H1 (cell line): ENCODE measurements around the gene CBLB. TPM values are rescaled to one million over a fixed set of nuclear protein-coding genes. Genes with fewer than 3 reads are reported as not detected.

Source experiments
- CTCF ChIA-PET: fragments of 300-600 bp; sonication (Branson Sonifier 250); formaldehyde crosslinking; loops from one replicate; lab custom pipeline; 2021; ENCODE audit not compliant: partially characterized antibody; lab: Charles Lee
- POLR2A ChIA-PET: fragments of 300-600 bp; sonication (Branson Sonifier 250); formaldehyde crosslinking; loops from one replicate; lab custom pipeline; 2021; ENCODE audit warnings: inconsistent platforms; ENCODE audit not compliant: partially characterized antibody; lab: Charles Lee
- DNase-seq, 2 experiments: peaks; one replicate each; pipeline versions ENCODE4 v3.0.0 to v3.0.0-alpha.2; 2010 to 2022; ENCODE audit warnings: low spot score in 2 of 2, low read depth in 1 of 2, mixed read lengths in 1 of 2
- FAIRE-seq: peaks from 2 replicates; lab custom pipeline; 2011; peaks lifted over from hg19 to GRCh38; lab: Jason Lieb, UNC
- H2AFZ ChIP-seq: 2 replicates; pipeline ENCODE4 v1.8.1; 2012; ENCODE audit warnings: low read length, inconsistent platforms
- H2AK5ac ChIP-seq: 2 replicates; pipeline ENCODE4 v1.6.1; 2013; ENCODE audit warnings: low read depth, low read length
- H2BK120ac ChIP-seq: replicated peaks from 2 replicates; pipeline ENCODE3; 2013; ENCODE audit warnings: low read depth, low read length, inconsistent platforms
- H2BK12ac ChIP-seq: 2 replicates; pipeline ENCODE4 v1.6.1; 2013; ENCODE audit warnings: low read depth, low read length
- H2BK15ac ChIP-seq: 2 replicates; pipeline ENCODE4 v1.6.1; 2013; ENCODE audit warnings: low read length
- H2BK20ac ChIP-seq: 2 replicates; pipeline ENCODE4 v1.6.1; 2013; ENCODE audit warnings: low read length
- H2BK5ac ChIP-seq: 2 replicates; pipeline ENCODE4 v1.6.1; 2013; ENCODE audit warnings: low read depth, low read length
- H3K14ac ChIP-seq: 2 replicates; pipeline ENCODE4 v1.6.1; 2013; ENCODE audit warnings: inconsistent platforms; ENCODE audit not compliant: insufficient read length
- H3K18ac ChIP-seq: 2 replicates; pipeline ENCODE4 v1.6.1; 2013; ENCODE audit warnings: low read length; ENCODE audit errors: extremely low read depth
- H3K23ac ChIP-seq: 2 replicates; pipeline ENCODE4 v1.6.1; 2013; ENCODE audit warnings: inconsistent platforms; ENCODE audit not compliant: insufficient read length
- H3K23me2 ChIP-seq: 2 replicates; pipeline ENCODE4 v1.6.1; 2013; ENCODE audit warnings: low read depth, low read length
- H3K27ac ChIP-seq: 2 replicates; pipeline ENCODE4 v1.6.1; 2011; ENCODE audit warnings: low read depth, low read length, inconsistent platforms
- H3K27me3 ChIP-seq, 4 experiments: replicated peaks in 1 of 4; 1 replicate in 1 of 4; 2 replicates in 3 of 4; pipeline versions ENCODE4 v1.6.1 to v1.8.1; 2011 to 2013; ENCODE audit warnings: low read length in 3 of 4, mild to moderate bottlenecking in 3 of 4, inconsistent platforms in 2 of 4, mixed read lengths in 2 of 4, moderate library complexity in 1 of 4; ENCODE audit not compliant: control insufficient read depth in 3 of 4, insufficient read depth in 3 of 4; ENCODE audit errors: extremely low read depth in 1 of 4
- H3K36me3 ChIP-seq, 4 experiments: 2 replicates each; pipeline versions ENCODE4 v1.6.1 to v1.8.1; 2011 to 2013; ENCODE audit warnings: mild to moderate bottlenecking in 4 of 4, low read length in 3 of 4, moderate library complexity in 2 of 4, control low read depth in 1 of 4, inconsistent platforms in 1 of 4; ENCODE audit not compliant: insufficient read depth in 4 of 4, control insufficient read depth in 2 of 4
- H3K4ac ChIP-seq: replicated peaks from 2 replicates; pipeline ENCODE3; 2013; ENCODE audit warnings: low read length, low read depth, mixed read lengths, inconsistent platforms; ENCODE audit not compliant: insufficient read length
- H3K4me1 ChIP-seq, 4 experiments: replicated peaks in 1 of 4; 1 replicate in 1 of 4; 2 replicates in 3 of 4; pipeline versions ENCODE4 v1.6.1 to v1.8.1; 2011 to 2013; ENCODE audit warnings: low read length in 3 of 4, inconsistent platforms in 2 of 4, mixed read lengths in 1 of 4; ENCODE audit not compliant: insufficient read depth in 4 of 4, control insufficient read depth in 3 of 4
- H3K4me2 ChIP-seq, 2 experiments: 2 replicates each; pipeline versions ENCODE4 v1.6.1 to v1.8.1; 2011 to 2013; ENCODE audit warnings: low read depth in 2 of 2, low read length in 2 of 2, control low read depth in 1 of 2, inconsistent platforms in 1 of 2, mild to moderate bottlenecking in 1 of 2; ENCODE audit not compliant: insufficient read depth in 1 of 2
- H3K4me3 ChIP-seq, 4 experiments: fragments of 200-600, 300-600 bp in 1 of 4; sonication (generic), shearing (Covaris generic), sonication (Bioruptor Twin) in 1 of 4; 2 replicates each; pipeline versions ENCODE4 v1.5.1 to v1.8.1; 2011 to 2016; ENCODE audit warnings: low read length in 4 of 4, low read depth in 3 of 4, control low read depth in 2 of 4, inconsistent platforms in 2 of 4, mild to moderate bottlenecking in 2 of 4, mixed read lengths in 1 of 4, moderate library complexity in 1 of 4; ENCODE audit not compliant: insufficient read depth in 2 of 4; ENCODE audit errors: extremely low read depth in 1 of 4
- H3K56ac ChIP-seq: replicated peaks from 2 replicates; pipeline ENCODE3; 2013; ENCODE audit warnings: low read depth, mild to moderate bottlenecking, mixed read lengths, low read length, inconsistent platforms; ENCODE audit not compliant: insufficient read length
- H3K79me1 ChIP-seq: 2 replicates; pipeline ENCODE4 v1.6.1; 2013; ENCODE audit warnings: low read depth, low read length, control low read depth
- H3K79me2 ChIP-seq, 2 experiments: 2 replicates each; pipeline versions ENCODE4 v1.6.1 to v1.8.1; 2012 to 2013; ENCODE audit warnings: low read length in 2 of 2, mild to moderate bottlenecking in 2 of 2, inconsistent platforms in 1 of 2; ENCODE audit not compliant: insufficient read depth in 2 of 2, control insufficient read depth in 1 of 2
- H3K9ac ChIP-seq, 4 experiments: replicated peaks in 1 of 4; 1 replicate in 1 of 4; 2 replicates in 3 of 4; pipeline versions ENCODE4 v1.6.1 to v1.8.1; 2011 to 2013; ENCODE audit warnings: low read depth in 3 of 4, low read length in 3 of 4, control low read depth in 2 of 4, mild to moderate bottlenecking in 2 of 4, moderate library complexity in 2 of 4, inconsistent platforms in 1 of 4; ENCODE audit errors: extremely low read depth in 1 of 4
- H3K9me3 ChIP-seq, 2 experiments: 2 replicates each; pipeline versions ENCODE4 v1.6.1 to v1.8.1; 2012 to 2013; ENCODE audit warnings: mild to moderate bottlenecking in 2 of 2, moderate library complexity in 2 of 2, control low read depth in 1 of 2, inconsistent platforms in 1 of 2, low read depth in 1 of 2, low read length in 1 of 2, mixed read lengths in 1 of 2; ENCODE audit not compliant: insufficient read depth in 2 of 2
- H4K20me1 ChIP-seq, 2 experiments: replicated peaks in 1 of 2; 2 replicates each; pipeline versions ENCODE3 to v1.8.1; 2011 to 2013; ENCODE audit warnings: inconsistent platforms in 2 of 2, low read length in 2 of 2, mild to moderate bottlenecking in 1 of 2; ENCODE audit not compliant: insufficient read depth in 2 of 2, control insufficient read depth in 1 of 2
- H4K5ac ChIP-seq: 2 replicates; pipeline ENCODE4 v1.6.1; 2013; ENCODE audit warnings: low read length, low read depth, mixed read lengths, inconsistent platforms; ENCODE audit not compliant: insufficient read length
- H4K8ac ChIP-seq: 2 replicates; pipeline ENCODE4 v1.8.0; 2013; ENCODE audit warnings: mild to moderate bottlenecking, moderate library complexity, low read length, inconsistent platforms; ENCODE audit not compliant: insufficient read depth; ENCODE audit errors: extremely low read depth
- H4K91ac ChIP-seq: replicated peaks from 2 replicates; pipeline ENCODE3; 2013; ENCODE audit warnings: low read length, mixed read lengths, inconsistent platforms; ENCODE audit not compliant: insufficient read length
- SIN3A ChIP-seq, 2 experiments: IDR thresholded peaks in 1 of 2; conservative IDR thresholded peaks in 1 of 2; 2 replicates each; pipeline ENCODE4 v1.6.1; 2011 to 2012; ENCODE audit warnings: low read length in 2 of 2, improper control_type of control experiment in 1 of 2, low read depth in 1 of 2, mild to moderate bottlenecking in 1 of 2
- WGBS, 2 experiments: shearing (Covaris generic) in 1 of 2; methylation state at CpG; one replicate each; pipeline versions ENCODE4 v1.1.6 to v1.1.7; 2013 to 2015; ENCODE audit warnings: low lambda C conversion rate in 2 of 2, mixed read lengths in 2 of 2, inconsistent platforms in 1 of 2, low coverage in 1 of 2, missing lambda C conversion rate in 1 of 2; ENCODE audit not compliant: insufficient replicate concordance in 2 of 2, insufficient coverage in 1 of 2, insufficient read length in 1 of 2; ENCODE audit errors: extremely low coverage in 1 of 2, missing lambda C conversion rate in 1 of 2; 5-methylcytosine and 5-hydroxymethylcytosine counted together
- polyA plus RNA-seq, 7 experiments: library from polyadenylated mRNA; depleted of rRNA in 3 of 7; stranded (reverse) in 5 of 7; unstranded in 2 of 7; fragments of >200 nt in 5 of 7; fragments of 200-250 nt in 2 of 7; gene quantifications; 1 replicate in 5 of 7; 2 replicates in 1 of 7; 4 replicates in 1 of 7; pipeline versions ENCODE4 v1.2.1 to v1.2.3, GENCODE V29; 2011 to 2013; ENCODE audit warnings: missing spikeins in 2 of 7, mixed read lengths in 2 of 7
- total RNA-seq: library from RNA; stranded (reverse); fragmentation: NEBNext Ultra II Directional; extraction: Animal tissue kit (Norgen Biotek cat#: 25700); gene quantifications from 2 replicates; pipeline ENCODE4 v1.2.1, GENCODE V29; 2021

The CBLB gene
- total and polyA plus RNA-seq, 2 of the 8 experiments (the other 6 are each of a cell fraction or from before 2014, with no cell fraction given): 14.5 to 26.0 TPM

- Histone ChIP-seq H3K9me3 (no peaks in the 10 kb centered on the region), H2AFZ (no peak overlapping the region), H3K27me3 (no peaks in the 10 kb centered on the region), H2BK120ac (no peak overlapping the region), H4K91ac (no peak overlapping the region), H3K56ac (no peak overlapping the region)
- no peak for FAIRE-seq
- 97% methylated on average over 2 of the region's 2 CpGs; no CpG with 5 or more reads in 1 of the 2 experiments for WGBS, 2 experiments
- no peak for TF ChIP-seq SIN3A (conservative IDR thresholded peaks at IDR 0.05 in 1 of 2, IDR thresholded peaks at IDR 0.05 in 1 of 2; ENCODE audit: low read depth in 1 of 2, low read length in 2 of 2)
- TF ChIP-seq, all 59 proteins: peak for 0
- Histone ChIP-seq H3K4ac (no peak overlapping the region), H3K79me2 (peaks cover 0 to 7% of the 10 kb centered on the region in 2 experiments; a peak in 1 of 4 replicates), H4K20me1 (no peaks in the 10 kb centered on the region), H3K18ac (no peak overlapping the region), H2AK5ac (no peak overlapping the region), H4K8ac (no peak overlapping the region), H3K9ac (no peak overlapping the region), H3K23ac (no peak overlapping the region), H2BK15ac (no peak overlapping the region), H3K14ac (no peak overlapping the region), H3K79me1 (no peaks in the 10 kb centered on the region), H3K4me1 (no peaks in the 10 kb centered on the region), H3K4me3 (no peak overlapping the region), H3K36me3 (peaks cover 0 to 27% (median 0%) of the 10 kb centered on the region in 4 experiments; a peak in 4 of 8 replicates), H2BK12ac (no peak overlapping the region), H3K23me2 (no peaks in the 10 kb centered on the region; the same call in 1 of the 2 replicates), H3K4me2 (no peak overlapping the region), H4K5ac (no peak overlapping the region), H2BK20ac (no peak overlapping the region), H3K27ac (no peak overlapping the region), H2BK5ac (no peak overlapping the region)
- DNase-seq: no peak
- CTCF ChIA-PET: interaction anchor here (1.7 kb wide), 1 partner anchor 10 kb away, joined by 7 read pairs; no protein-coding TSS in a partner anchor
- POLR2A ChIA-PET: no interaction called here
Measured at GRCh38 chr3:105851176-105851575, 17.6 kb downstream of the CBLB start.
